ENCODE data around the gene KXD1.
"Not testable (repeated sequence)": the region's sequence is repeated elsewhere in the genome, so short reads cannot be mapped to it uniquely, and the experiment has no call there.

Gene KXD1

DNA sequence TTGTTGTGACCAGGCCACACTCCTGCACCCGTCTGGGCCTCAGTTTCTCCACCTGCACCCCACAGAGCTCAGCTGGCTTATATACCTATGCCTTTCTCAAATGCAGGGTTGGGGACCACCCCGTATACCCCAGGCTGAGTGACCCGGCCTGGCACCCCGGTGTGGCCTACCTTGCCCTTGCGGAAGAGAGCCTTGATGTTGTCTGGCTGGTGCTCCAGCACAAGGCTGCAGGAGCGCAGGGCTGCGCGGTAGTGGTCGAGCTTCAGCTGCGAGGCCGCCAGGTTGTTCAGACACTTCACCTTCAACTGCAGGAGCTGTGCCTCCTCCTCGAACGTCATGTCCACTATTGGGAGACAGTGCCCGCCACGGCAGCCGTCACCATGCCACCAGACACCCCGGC, 20.2 kb upstream of the KXD1 start:
- no peak for DNase-seq

DNA sequence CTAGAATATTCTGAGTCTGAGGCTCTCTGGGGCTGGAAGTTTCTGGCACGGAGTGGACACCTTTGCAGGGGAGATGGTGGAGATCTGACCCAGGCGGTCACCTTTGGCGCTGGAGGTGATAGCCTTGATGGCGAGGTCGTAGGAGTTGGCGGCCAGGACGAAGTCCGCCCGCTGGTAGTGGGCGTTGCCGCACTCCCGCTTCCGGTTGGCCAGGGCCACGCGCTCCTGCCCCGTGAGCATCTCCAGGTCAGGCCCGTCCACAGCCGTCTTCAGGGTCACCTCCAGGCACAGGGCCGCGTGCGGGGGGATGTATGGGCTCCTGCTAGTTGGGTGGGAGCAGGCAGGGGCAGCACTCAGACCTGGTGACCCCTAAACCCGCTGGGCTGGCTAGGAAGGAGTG, 19.6 kb upstream of the KXD1 start:
- DNase-seq = no peak

DNA sequence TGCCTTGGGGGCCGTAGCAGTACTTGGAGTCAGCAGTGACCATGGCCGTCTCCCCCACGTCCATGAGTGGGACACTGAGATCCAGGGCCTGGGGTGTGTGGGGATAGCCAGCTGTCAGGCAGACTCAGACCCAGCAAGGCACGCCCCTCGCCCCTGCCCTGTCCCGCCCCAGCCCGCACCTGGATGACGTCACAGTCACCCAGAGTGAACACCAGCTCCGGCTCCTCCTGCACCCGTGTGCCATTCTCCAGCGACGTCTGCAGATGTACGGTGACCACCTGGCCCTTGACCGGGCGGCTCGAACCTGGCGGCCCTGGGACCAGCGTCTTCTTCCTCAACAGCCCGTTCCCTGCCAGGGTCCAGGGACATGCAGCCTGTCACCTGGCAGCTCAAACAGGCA, 18.3 kb upstream of the KXD1 start:
- DNase-seq = no peak

GRCh38 chr19:18540200-18540599, 17.5 kb upstream of the KXD1 start:
- not testable (repeated sequence) for DNase-seq

DNA sequence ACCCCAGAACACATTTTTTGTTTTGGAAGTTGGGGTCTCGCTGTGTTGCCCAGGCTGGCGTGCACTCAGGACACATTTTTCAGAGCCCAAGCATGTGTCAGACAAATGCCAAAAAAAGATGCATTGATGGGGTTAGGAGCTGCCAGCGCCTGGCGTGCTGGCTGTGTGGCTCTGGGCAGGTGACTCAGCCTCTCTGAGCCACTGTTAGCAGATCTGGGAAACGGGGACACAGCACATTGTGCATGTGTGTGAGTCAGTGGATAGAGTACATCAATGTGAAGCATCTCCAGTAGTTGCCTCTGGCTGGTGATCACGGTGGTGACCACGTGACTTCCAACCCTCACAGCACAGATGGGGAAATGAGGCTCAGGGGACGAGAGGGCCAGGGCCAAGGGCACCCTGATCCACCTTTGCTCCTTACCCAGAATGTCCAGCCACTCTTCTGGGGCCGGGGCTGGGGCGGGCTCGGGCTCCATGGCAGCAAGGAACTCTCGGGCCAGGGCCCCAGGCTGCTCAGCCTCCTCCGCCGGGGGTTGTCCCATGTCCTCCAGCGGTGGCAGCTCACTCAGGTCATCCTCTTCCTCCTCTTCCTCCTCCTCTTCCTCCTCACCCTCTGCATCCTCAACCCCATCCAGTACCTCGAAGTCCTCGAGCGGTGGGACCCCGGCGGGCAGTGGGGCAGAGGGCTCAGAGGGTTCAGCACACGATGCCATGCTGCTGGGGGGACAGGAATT, 16.2 kb upstream of the KXD1 start:
- no peak for DNase-seq

DNA sequence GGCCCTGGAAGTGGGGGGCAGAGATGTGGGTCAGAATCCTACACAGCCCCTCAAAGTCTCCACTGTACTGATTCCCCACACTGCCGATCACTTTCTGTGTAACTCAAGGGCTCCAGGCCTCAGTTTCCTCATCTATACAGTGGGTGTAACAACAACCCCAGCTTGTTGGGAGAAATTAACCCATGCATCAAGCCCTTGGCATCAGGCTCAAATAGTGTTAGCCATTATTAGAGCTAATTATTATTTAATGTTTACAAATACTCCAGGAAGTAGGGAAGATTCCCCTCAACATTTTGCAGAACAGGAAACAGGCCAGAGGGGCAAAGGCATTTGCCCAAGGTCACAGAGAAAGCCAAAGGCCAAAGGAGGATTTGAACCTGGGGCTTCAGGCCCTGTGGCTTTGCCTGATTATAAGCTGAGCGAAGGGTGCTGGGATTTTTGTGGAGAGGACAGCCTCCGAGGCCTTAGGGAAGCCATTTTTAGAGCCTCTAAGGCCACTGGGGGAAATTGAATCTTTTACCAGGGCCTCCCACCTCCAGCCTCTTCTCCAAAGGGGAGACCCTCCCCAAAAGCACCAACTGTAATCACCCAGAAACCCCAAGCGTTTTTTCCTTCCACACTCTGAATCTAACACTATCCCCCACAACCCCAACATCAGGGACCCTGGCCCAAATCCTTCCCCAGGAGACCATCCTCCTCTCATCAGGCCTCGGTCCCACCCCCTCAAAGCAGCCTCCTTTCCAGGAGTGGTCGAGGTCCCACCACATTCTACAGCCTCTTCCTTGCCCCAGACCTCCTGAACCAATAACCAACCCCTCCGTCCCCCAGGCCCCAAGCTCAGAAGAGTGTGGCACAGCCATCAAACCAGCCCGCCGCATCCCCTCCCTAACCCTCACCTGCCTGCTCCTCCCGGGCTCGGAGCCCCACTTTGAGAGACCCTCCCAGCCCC, 15.4 kb upstream of the KXD1 start:
- DNase-seq = no peak

- DNase-seq = peak; percentile 56 to 85
Measured at GRCh38 chr19:18542941-18543813, 14.5 kb upstream of the KXD1 start, which contains the start of gene FKBP8. FKBP8 (minus strand) TSS chr19:18543573; CDS start chr19:18541970, 1,603 bp downstream.

- DNase-seq = peak in 1 of 2 experiments; percentile 5
Measured at GRCh38 chr19:18543814-18544475, 13.7 kb upstream of the KXD1 start.

- no peak for DNase-seq
Measured at GRCh38 chr19:18551631-18552030, 6.0 kb upstream of the KXD1 start.

- no peak for DNase-seq
Measured at GRCh38 chr19:18558202-18558555, 509 bp downstream of the KXD1 start.

DNA sequence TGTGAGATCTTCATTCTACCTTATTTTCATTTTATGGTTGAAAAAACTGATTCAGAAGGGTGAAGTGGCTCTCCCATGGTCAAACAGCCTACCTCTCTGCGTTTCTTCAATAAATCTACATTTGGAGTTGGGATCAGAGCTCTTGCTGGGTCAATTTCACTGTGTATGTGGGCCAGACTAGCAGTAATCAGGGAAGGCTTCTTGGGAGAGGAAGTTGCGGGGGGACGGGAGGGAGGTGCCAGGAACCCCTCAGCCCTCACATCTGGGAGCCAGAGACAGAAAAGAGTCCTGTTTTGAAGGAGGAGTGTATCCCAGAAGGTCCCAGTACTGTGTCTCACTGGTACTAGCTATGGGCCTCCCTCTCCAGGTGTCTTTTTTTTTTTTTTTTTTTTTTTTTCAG, 934 bp downstream of the KXD1 start:
- no peak for DNase-seq

GRCh38 chr19:18559685-18560084, 2.0 kb downstream of the KXD1 start:
- no peak for DNase-seq

GRCh38 chr19:18562086-18562485, 4.4 kb downstream of the KXD1 start:
- DNase-seq = no peak

GRCh38 chr19:18566953-18567352, 9.3 kb downstream of the KXD1 start:
- no peak for DNase-seq

DNA sequence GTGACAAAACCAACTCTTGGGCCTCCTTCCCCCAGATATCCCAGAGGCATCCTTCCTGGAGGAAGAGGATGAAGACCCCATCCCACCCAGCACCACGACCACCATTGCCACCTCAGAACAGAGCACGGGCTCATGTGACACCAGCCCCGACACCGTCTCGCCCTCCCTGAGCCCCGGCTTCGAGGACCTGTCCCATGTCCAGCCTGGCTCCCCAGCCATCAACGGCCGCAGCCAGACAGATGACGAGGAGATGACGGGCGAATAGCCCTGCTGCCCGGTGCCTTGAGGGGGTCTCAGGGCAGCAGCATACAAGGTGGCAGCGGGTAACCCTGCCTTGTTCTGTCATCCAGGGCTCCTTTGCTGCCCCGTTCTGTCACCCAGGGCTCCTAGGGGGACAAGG, 10.7 kb downstream of the KXD1 start:
- DNase-seq = no peak

GRCh38 chr19:18571564-18572344, 14.1 kb downstream of the KXD1 start, which contains the start of gene UBA52:
UBA52 (plus strand) TSS chr19:18571857; CDS start chr19:18573301, 1,444 bp downstream.
- peak; percentile 67 to 89 for DNase-seq

GRCh38 chr19:18574691-18575291, 17.1 kb downstream of the KXD1 start:
- no peak for DNase-seq

GRCh38 chr19:18576383-18576782, 18.7 kb downstream of the KXD1 start:
- DNase-seq = no peak

- DNase-seq = no peak
Measured at GRCh38 chr19:18577365-18577914, 19.8 kb downstream of the KXD1 start.

DNA sequence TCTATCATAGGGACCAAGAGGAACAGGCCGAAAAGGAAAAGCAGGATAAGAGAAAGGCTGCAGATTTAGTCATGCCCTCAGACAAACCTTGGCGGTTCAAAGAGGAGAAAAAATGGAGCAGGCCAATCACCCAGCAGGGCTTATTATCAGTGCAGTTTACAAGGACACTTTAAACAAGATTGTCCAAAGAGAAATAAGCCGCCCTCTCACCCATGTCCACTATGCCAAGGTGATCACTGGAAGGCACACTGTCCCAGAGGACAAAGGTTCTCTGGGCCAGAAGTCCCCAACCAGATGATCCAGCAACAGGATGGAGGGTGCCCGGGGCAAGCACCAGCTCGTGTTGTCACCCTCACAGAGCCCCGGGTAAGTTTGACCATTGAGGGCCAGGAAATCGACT, 22.6 kb downstream of the KXD1 start:
- DNase-seq = no peak

DNA sequence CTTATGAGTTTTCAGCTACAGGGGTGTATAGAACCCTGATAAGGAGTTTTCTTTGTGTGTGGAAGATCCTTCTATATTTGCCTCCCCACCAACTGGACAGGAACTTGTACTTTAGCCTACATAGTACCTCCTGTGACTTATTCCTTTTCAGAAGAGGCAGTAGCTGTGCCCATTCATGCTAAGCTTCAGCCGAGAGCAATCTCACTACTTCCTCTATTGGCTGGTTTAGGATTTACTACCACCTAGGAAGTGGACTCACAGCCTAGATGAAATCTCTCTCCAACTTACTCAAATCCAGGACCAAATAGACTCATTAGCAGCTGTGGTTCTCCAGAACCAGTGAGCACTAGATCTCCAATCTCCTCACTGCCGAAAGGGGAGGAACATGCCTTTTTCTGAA, 28.6 kb downstream of the KXD1 start:
- no peak for DNase-seq

Data from cerebellar nuclear complex (tissue), 1 donor.